PC-9 (cell line): ENCODE measurements around the gene HINT2.

Source experiments
- CTCF ChIP-seq: fragments of 200-600 bp; sonication (generic); conservative IDR thresholded peaks from 2 replicates; pipeline ENCODE4 v1.6.1; 2017; ENCODE audit warnings: mixed run types, antibody characterized with exemption, mild to moderate bottlenecking, moderate library complexity
- EZH2 ChIP-seq: fragments of 200-600 bp; sonication (generic); IDR thresholded peaks from 2 replicates; pipeline ENCODE4 v1.8.0; 2017; ENCODE audit warnings: antibody characterized with exemption, low read depth

- TF ChIP-seq CTCF (no peak), EZH2 (no peak)
Measured at GRCh38 chr9:35861161-35861897, 46.5 kb upstream of the HINT2 start.
